Endometrial microvascular endothelial cells (primary cell): ENCODE measurements around the gene IFRD2. TPM values are rescaled to one million over a fixed set of nuclear protein-coding genes. Genes with fewer than 3 reads are reported as not detected.
"Not testable (repeated sequence)": the region's sequence is repeated elsewhere in the genome, so short reads cannot be mapped to it uniquely, and the experiment has no call there.

ENCODE experiments used
- in situ Hi-C: cut with HindIII; loops from 2 replicates; pipeline ENCODE4 v1.10.0; 2017; ENCODE audit warnings: low sequenced_read_pairs, low pct_unique_long_range_greater_than_20kb; ENCODE audit errors: inconsistent ontology term
- total RNA-seq: library from RNA; depleted of rRNA; stranded (reverse); fragments of >200 nt; gene quantifications from one replicate; pipeline ENCODE4 v1.2.3, GENCODE V29; 2015; ENCODE audit errors: inconsistent ontology term

The IFRD2 gene
- total RNA-seq, 1 donor from 2014 or later, result 188 TPM

GRCh38 chr3:50293079-50293801 is 1.0 kb upstream of the IFRD2 start:
- in situ Hi-C loops, result no loop called here

- in situ Hi-C loops, result no loop called here
Observed at GRCh38 chr3:50290161-50290641, 2.0 kb downstream of the IFRD2 start.

DNA sequence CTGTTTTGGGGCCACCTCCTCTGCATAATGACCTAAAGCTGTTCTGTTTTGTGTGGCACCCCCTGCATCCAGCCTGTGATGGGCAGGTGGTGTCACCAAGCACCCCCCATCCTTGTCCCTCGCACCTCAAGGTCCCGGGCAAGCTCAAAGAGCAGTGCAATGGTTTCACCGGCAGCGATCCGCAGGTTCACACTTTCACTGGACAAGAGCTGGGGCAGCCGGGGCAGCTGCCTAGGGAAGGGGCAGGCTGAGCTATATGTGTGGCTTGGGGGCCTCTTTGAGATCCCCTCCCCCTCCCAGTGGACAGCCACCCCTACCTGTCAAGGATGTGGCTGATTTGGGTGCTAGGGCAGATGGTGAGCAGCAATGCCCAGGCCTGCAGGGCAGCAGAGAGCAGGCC is 3.1 kb downstream of the IFRD2 start:
- in situ Hi-C loops, result no loop called here

GRCh38 chr3:50288387-50289007 is 3.7 kb downstream of the IFRD2 start:
- in situ Hi-C loops, result no loop called here

- in situ Hi-C loops, result no loop called here
Observed at GRCh38 chr3:50287262-50287661, 5.0 kb downstream of the IFRD2 start.

DNA sequence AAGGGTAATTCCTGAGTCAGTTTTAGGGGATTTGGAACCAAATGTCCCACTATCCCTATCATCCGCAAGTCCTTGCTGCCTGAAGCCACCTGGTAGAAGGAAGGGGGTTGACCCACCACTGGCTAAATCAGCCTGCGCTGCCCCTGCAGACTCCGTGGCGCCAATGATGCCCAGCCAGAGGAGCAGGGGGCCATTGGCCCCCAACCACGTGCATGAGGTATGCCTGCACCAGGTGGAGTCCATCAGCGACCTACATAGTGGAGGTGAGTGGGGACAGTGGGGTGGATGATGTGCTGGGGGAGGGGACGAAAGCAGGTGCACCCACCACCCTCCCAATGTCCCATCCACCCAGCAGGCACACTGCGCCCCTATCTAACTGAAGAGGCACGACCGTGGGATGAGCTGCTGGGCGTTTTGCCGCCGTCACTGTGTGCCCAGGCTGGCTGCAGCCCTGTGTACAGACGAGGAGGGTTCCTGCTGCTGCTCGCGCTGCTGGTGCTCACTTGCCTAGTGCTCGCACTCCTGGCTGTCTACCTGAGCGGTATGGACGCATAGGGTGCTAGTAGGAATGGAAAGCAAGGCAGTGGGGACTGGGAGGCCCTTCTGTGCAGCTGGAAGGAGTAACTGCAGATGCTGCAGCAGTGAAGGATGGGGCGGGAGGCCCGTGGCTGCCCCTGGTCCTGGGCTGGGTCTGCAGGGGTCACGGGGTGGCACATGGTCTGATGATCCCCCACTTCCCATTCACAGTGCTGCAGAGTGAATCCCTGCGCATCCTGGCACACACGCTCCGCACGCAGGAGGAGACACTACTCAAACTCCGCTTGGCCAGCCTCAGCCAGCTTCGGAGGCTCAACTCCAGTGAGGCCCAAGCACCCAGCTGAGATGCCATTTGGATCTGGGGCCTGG is 5.7 kb downstream of the IFRD2 start:
- in situ Hi-C loops, result no loop called here

DNA sequence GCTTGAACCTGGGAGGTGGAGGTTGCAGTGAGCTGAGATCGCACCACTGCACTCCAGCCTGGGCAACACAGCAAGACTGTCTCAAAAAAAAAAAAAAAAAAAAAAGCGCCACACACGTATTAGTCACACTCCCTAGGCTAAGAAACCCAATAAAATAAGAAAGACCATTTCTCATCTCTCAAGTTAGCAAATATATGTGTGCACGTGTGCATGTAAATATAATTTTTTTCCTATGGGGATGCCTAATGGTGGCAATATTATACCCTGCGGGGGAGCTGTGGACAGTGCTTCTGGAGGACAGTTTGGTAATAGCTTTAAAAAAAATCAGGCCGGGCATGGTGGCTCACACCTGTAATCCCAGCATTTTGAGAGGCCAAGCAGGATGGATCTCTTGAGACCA is 8.1 kb downstream of the IFRD2 start:
- in situ Hi-C loops, result not testable (repeated sequence)

GRCh38 chr3:50279255-50280016 is 12.8 kb downstream of the IFRD2 start:
- in situ Hi-C loops, result no loop called here

GRCh38 chr3:50278880-50279224 is 13.4 kb downstream of the IFRD2 start, which contains the start of gene LSMEM2:
TSS of gene LSMEM2 (plus strand) at chr3:50279087. CDS start at chr3:50279114, 27 bp downstream.
- in situ Hi-C loops, result no loop called here

- in situ Hi-C loops, result no loop called here
Observed at GRCh38 chr3:50278123-50278879, 13.9 kb downstream of the IFRD2 start.

DNA sequence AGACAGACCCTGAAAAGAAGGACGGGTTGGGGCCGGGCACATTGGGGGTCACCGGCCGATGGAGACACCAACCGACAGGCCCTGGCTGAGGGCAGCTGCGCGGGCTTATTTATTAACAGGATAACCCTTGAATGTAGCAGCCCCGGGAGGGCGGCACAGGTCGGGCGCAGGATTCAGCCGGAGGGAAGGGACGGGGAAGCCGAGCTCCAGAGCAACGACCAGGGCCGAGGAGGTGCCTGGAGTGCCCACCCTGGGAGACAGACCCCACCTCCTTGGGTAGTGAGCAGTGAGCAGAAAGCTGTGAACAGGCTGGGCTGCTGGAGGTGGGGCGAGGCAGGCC is 15.5 kb downstream of the IFRD2 start:
- in situ Hi-C loops, result no loop called here

GRCh38 chr3:50275996-50276761 is 16.1 kb downstream of the IFRD2 start:
- in situ Hi-C loops, result no loop called here

GRCh38 chr3:50275141-50275995 is 16.9 kb downstream of the IFRD2 start:
- in situ Hi-C loops, result no loop called here

DNA sequence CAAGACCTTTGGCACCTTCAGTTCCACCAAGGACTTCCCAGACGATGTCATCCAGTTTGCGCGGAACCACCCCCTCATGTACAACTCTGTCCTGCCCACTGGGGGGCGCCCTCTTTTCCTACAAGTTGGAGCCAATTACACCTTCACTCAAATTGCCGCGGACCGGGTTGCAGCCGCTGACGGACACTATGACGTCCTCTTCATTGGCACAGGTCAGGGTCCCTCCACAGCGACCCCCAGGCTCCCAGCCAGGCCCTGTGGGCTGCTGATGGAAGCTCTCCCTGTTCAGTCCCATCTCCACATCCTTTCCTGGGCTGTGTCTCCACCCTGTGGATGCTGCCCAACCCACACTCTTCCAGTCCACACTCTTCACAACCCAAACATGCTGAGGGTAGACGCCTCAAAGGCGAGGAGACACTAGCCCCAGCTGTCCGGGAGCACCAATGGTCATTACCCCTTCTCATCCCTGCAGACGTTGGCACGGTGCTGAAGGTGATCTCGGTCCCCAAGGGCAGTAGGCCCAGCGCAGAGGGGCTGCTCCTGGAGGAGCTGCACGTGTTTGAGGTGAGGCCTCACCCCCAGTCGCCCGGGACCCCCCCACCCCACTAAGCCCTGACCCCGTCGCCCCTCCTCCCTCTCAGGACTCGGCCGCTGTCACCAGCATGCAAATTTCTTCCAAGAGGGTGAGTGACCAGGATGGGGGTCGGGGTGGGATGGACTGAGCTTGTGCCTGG is 17.7 kb downstream of the IFRD2 start:
- in situ Hi-C loops, result no loop called here

DNA sequence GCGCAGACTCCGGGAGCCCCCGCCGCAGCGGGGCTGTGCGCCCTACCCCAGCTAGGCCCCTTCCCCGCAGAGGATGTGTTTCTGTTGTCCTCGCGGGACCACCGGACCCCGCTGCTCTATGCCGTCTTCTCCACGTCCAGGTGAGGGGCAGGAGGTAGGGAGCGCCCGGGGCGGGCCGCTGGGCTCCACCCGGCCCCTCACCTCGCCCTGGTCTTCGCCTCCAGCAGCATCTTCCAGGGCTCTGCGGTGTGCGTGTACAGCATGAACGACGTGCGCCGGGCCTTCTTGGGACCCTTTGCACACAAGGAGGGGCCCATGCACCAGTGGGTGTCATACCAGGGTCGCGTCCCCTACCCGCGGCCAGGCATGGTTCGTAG is 18.6 kb downstream of the IFRD2 start:
- in situ Hi-C loops, result no loop called here
